GM12878 (cell line): ENCODE data around the gene MMP24. TPM values are rescaled to one million over a fixed set of nuclear protein-coding genes. Genes with fewer than 3 reads are reported as not detected.

Experiments used
- ATAC-seq: fragments of 200-7000 bp; cut with Tn5 transposase; 3 replicates; pipeline ENCODE4 v1.9.1; 2020; ENCODE audit warnings: mild to moderate bottlenecking, moderate library complexity
- BruUV-seq: library from RNA; stranded (reverse); fragments of 400-500 nt; replicated peaks from 2 replicates; lab custom pipeline; 2021; lab: Mats Ljungman, UMichigan
- CTCF ChIA-PET: fragments of 300-600 bp; sonication (Branson Sonifier 250); formaldehyde crosslinking; extraction: SDS; loops from one replicate; lab custom pipeline; 2021; ENCODE audit warnings: inconsistent platforms; lab: Yijun Ruan, JAX
- POLR2A ChIA-PET: fragments of 350-600 bp; formaldehyde crosslinking; extraction: SDS; loops from one replicate; lab custom pipeline; 2021; ENCODE audit warnings: inconsistent platforms; lab: Charles Lee
- RAD21 ChIA-PET: fragments of 300-600 bp; sonication (Branson Sonifier 250); formaldehyde crosslinking; loops from one replicate; lab custom pipeline; 2023; ENCODE audit warnings: antibody characterized with exemption; ENCODE audit not compliant: unreplicated experiment; lab: Charles Lee
- SMC1A ChIA-PET: fragments of 300-600 bp; sonication (Branson Sonifier 250); formaldehyde crosslinking; loops from one replicate; lab custom pipeline; 2023; ENCODE audit not compliant: unreplicated experiment, uncharacterized antibody; lab: Charles Lee
- DNase-seq: peaks from one replicate; pipeline ENCODE4 v3.0.0-alpha.2; 2011; ENCODE audit warnings: low read depth, low spot score
- FAIRE-seq: peaks from 3 replicates; lab custom pipeline; 2011; peaks lifted over from hg19 to GRCh38; lab: Jason Lieb, UNC
- H2AFZ ChIP-seq: 2 replicates; pipeline ENCODE4 v1.6.0; 2011; ENCODE audit warnings: low read depth, low read length, control low read depth; ENCODE audit not compliant: control insufficient read depth
- H3K27ac ChIP-seq: 2 replicates; pipeline ENCODE4 v1.5.1; 2011; ENCODE audit warnings: control low read depth; ENCODE audit not compliant: control insufficient read depth, insufficient read depth
- H3K27me3 ChIP-seq, 2 experiments: replicated peaks in 1 of 2; 2 replicates each; pipeline versions ENCODE4 v1.6.0 to v1.6.1; 2011; ENCODE audit warnings: low read length in 1 of 2; ENCODE audit not compliant: control insufficient read depth in 2 of 2, insufficient read depth in 2 of 2
- H3K36me3 ChIP-seq, 2 experiments: 2 replicates each; pipeline ENCODE4 v1.5.1; 2011; ENCODE audit warnings: low read length in 1 of 2; ENCODE audit not compliant: control insufficient read depth in 2 of 2, insufficient read depth in 2 of 2
- H3K4me1 ChIP-seq: 2 replicates; pipeline ENCODE4 v1.6.1; 2011; ENCODE audit warnings: mild to moderate bottlenecking, low read length, moderate library complexity, mixed read lengths; ENCODE audit not compliant: control insufficient read depth, insufficient read depth
- H3K4me2 ChIP-seq: 2 replicates; pipeline ENCODE4 v1.6.0; 2011; ENCODE audit warnings: control low read depth; ENCODE audit not compliant: control insufficient read depth, insufficient read depth
- H3K4me3 ChIP-seq: fragments of 200-600 bp; sonication (generic); 2 replicates; pipeline ENCODE4 v1.5.1; 2016
- H3K79me2 ChIP-seq: 2 replicates; pipeline ENCODE4 v1.6.0; 2011; ENCODE audit warnings: low read length; ENCODE audit not compliant: control insufficient read depth, insufficient read depth
- H3K9ac ChIP-seq: 2 replicates; pipeline ENCODE4 v1.8.0; 2011; ENCODE audit warnings: low read length, control low read depth, mixed read lengths; ENCODE audit not compliant: control insufficient read depth, insufficient read depth
- H3K9me3 ChIP-seq: replicated peaks from 3 replicates; pipeline ENCODE4 v1.5.1; 2011; ENCODE audit warnings: mild to moderate bottlenecking, low read length; ENCODE audit not compliant: control insufficient read depth, insufficient read depth
- H4K20me1 ChIP-seq: 2 replicates; pipeline ENCODE4 v1.6.0; 2011; ENCODE audit not compliant: control insufficient read depth, insufficient read depth
- CTCF ChIP-seq, 3 experiments: IDR thresholded peaks in 2 of 3; conservative IDR thresholded peaks in 1 of 3; 2 replicates each; pipeline ENCODE4 v1.5.1; 2011; ENCODE audit warnings: low read depth in 3 of 3, low read length in 3 of 3, mild to moderate bottlenecking in 3 of 3, control low read depth in 2 of 3, moderate library complexity in 2 of 3, inconsistent platforms in 1 of 3, mixed read lengths in 1 of 3; ENCODE audit not compliant: control insufficient read depth in 2 of 3, insufficient read depth in 1 of 3; ENCODE audit errors: extremely low read depth in 1 of 3
- DPF2 ChIP-seq: fragments of 450-650 bp; IDR thresholded peaks from 2 replicates; pipeline ENCODE4 v1.6.1; 2017; ENCODE audit warnings: mild to moderate bottlenecking
- ETV6 ChIP-seq, 2 experiments: fragments of 450-650 bp in 1 of 2; IDR thresholded peaks in 1 of 2; conservative IDR thresholded peaks in 1 of 2; 2 replicates each; pipeline ENCODE4 v1.6.1; 2014; ENCODE audit warnings: antibody characterized with exemption in 1 of 2, borderline replicate concordance in 1 of 2, low read depth in 1 of 2, mild to moderate bottlenecking in 1 of 2, moderate library complexity in 1 of 2
- FOS ChIP-seq: IDR thresholded peaks from 3 replicates; pipeline ENCODE4 v1.6.1; 2011; ENCODE audit warnings: borderline replicate concordance; ENCODE audit not compliant: insufficient read length; ENCODE audit errors: extremely low read depth
- FOXK2 ChIP-seq: fragments of 450-650 bp; IDR thresholded peaks from 2 replicates; pipeline ENCODE4 v1.6.1; 2017; ENCODE audit warnings: mild to moderate bottlenecking, moderate library complexity
- HDGF ChIP-seq: fragments of 450-650 bp; IDR thresholded peaks from 2 replicates; pipeline ENCODE4 v1.6.1; 2016; ENCODE audit warnings: antibody characterized with exemption
- POLR2A ChIP-seq: IDR thresholded peaks from 2 replicates; pipeline ENCODE4 v1.6.1; 2011; ENCODE audit warnings: low read depth, mild to moderate bottlenecking, low read length
- RAD21 ChIP-seq: IDR thresholded peaks from 2 replicates; pipeline ENCODE4 v1.6.1; 2011; ENCODE audit warnings: mild to moderate bottlenecking, low read depth, low read length, moderate library complexity; ENCODE audit not compliant: insufficient read depth
- STAT3 ChIP-seq: IDR thresholded peaks from 2 replicates; pipeline ENCODE4 v1.6.1; 2011; ENCODE audit warnings: low read depth, low read length, improper control_type of control experiment
- TCF12 ChIP-seq: IDR thresholded peaks from 2 replicates; pipeline ENCODE4 v1.6.1; 2011; ENCODE audit warnings: low read depth, mild to moderate bottlenecking, low read length
- ZBTB4 ChIP-seq: fragments of 450-650 bp; formaldehyde crosslinking; IDR thresholded peaks from 2 replicates; pipeline ENCODE4 v1.4.0; 2022; ENCODE audit warnings: mild to moderate bottlenecking, moderate library complexity
- ZBTB40 ChIP-seq: fragments of 450-650 bp; IDR thresholded peaks from 2 replicates; pipeline ENCODE4 v1.6.1; 2016; ENCODE audit warnings: mild to moderate bottlenecking, moderate library complexity, borderline replicate concordance
- WGBS: methylation state at CpG from one replicate; pipeline ENCODE4 v1.1.6; 2016; ENCODE audit warnings: low lambda C conversion rate; ENCODE audit not compliant: insufficient replicate concordance, insufficient coverage; ENCODE audit errors: missing lambda C conversion rate; 5-methylcytosine and 5-hydroxymethylcytosine counted together
- in situ Hi-C: fragments of 300-500 bp; cut with MboI; formaldehyde crosslinking; loops from 9 replicates; pipeline ENCODE4 v1.14.3; 2018; ENCODE audit warnings: mixed read lengths
- intact Hi-C: fragments of 100-400 bp; cut with micrococcal nuclease; formaldehyde crosslinking; loops from one replicate; pipeline ENCODE4 v1.14.2; 2022; ENCODE audit not compliant: unreplicated experiment
- polyA plus RNA-seq, 11 experiments: library from polyadenylated mRNA; depleted of rRNA in 4 of 11; unstranded in 6 of 11; stranded (reverse) in 5 of 11; fragments of >200 nt; fragmentation: Nextera tagmentation in 4 of 11; fragmentation: Illumina TruSeq in 1 of 11; extraction: Ambion mirVana in 4 of 11; extraction: Trizol in 1 of 11; gene quantifications; 1 replicate in 1 of 11; 2 replicates in 10 of 11; pipeline versions ENCODE4 v1.2.1 to v1.2.3, GENCODE V29; 2011 to 2016; ENCODE audit warnings: inconsistent platforms in 2 of 11, missing spikeins in 2 of 11, low read depth in 1 of 11
- total RNA-seq, 4 experiments: library from RNA; depleted of rRNA in 3 of 4; stranded (reverse); fragments of >200 nt in 3 of 4; fragmentation: Illumina TruSeq in 1 of 4; extraction: Trizol in 1 of 4; gene quantifications; 2 replicates each; pipeline versions ENCODE4 v1.2.1 to v1.2.3, GENCODE V29; 2013 to 2021

The MMP24 gene
- total and polyA plus RNA-seq, 10 of the 15 experiments (the other 5 are each of a cell fraction or from before 2014, with no cell fraction given), result 0.01 to 0.11 (median 0.04) TPM; not detected in 5

- TF ChIP-seq TCF12, result no peak
- TF ChIP-seq ZBTB4 (CRISPR knock-in tag), result no peak
- no peak for TF ChIP-seq STAT3
- TF ChIP-seq RAD21, result peak; percentile 31
- no peak for TF ChIP-seq DPF2
- no peak for TF ChIP-seq HDGF
- peak; percentile 56 to 71 (median 62) for TF ChIP-seq CTCF (IDR thresholded peaks at IDR 0.05 in 2 of 3, conservative IDR thresholded peaks at IDR 0.05 in 1 of 3; ENCODE audit: control insufficient read depth in 2 of 3, extremely low read depth in 1 of 3, insufficient read depth in 1 of 3, low read depth in 3 of 3, low read length in 3 of 3)
- TF ChIP-seq POLR2A, result no peak
- TF ChIP-seq ZBTB40, result no peak
- TF ChIP-seq ETV6 (conservative IDR thresholded peaks at IDR 0.05 in 1 of 2, IDR thresholded peaks at IDR 0.05 in 1 of 2; ENCODE audit: borderline replicate concordance in 1 of 2, low read depth in 1 of 2), result no peak
- no peak for TF ChIP-seq FOXK2
- no peak for TF ChIP-seq FOS
- FAIRE-seq, result no peak
- no peak for DNase-seq
- Histone ChIP-seq H3K9me3 (no peaks in the 10 kb centered on the region), H3K4me3 (no peak overlapping the region), H3K36me3 (peaks cover 3 to 5% of the 10 kb centered on the region in 2 experiments; a peak in 3 of 4 replicates), H3K4me2 (no peak overlapping the region), H3K27me3 (no peaks in the 10 kb centered on the region), H3K4me1 (peaks cover 3% of the 10 kb centered on the region), H2AFZ (no peak overlapping the region), H3K9ac (no peak overlapping the region), H4K20me1 (no peaks in the 10 kb centered on the region), H3K79me2 (no peaks in the 10 kb centered on the region), H3K27ac (no peak overlapping the region)
- intact Hi-C loops (no loop called here), in situ Hi-C loops (no loop called here)
- RAD21 ChIA-PET, result no interaction called here
- CTCF ChIA-PET, result interaction anchor here (0.6 to 7.3 kb wide), 12 partner anchors 9 to 223 kb away, joined by 3 to 81 read pairs (median 4); no protein-coding TSS in a partner anchor
- SMC1A ChIA-PET, result no interaction called here
- WGBS, result 73% methylated on average over 4 of the region's 4 CpGs
- ATAC-seq, result peak; percentile 55
- POLR2A ChIA-PET, result no interaction called here
- BruUV-seq, result no TSS peak
Measured at GRCh38 chr20:35306931-35307517, 80.5 kb downstream of the MMP24 start.
